Stimulated activated CD4-positive, alpha-beta T cell treated with anti-CD3 and anti-CD28 coated beads, Interleukin-2, amount 100 ng/mL, for 4 hours (primary cell): Measurements from ENCODE around the gene UGDH.
"Not testable (repeated sequence)": the region's sequence is repeated elsewhere in the genome, so short reads cannot be mapped to it uniquely, and the experiment has no call there.

ENCODE experiments used
- DNase-seq: peaks from one replicate; pipeline ENCODE4 v3.0.0-alpha.2; 2020; ENCODE audit warnings: low read depth

UGDH gene

DNA sequence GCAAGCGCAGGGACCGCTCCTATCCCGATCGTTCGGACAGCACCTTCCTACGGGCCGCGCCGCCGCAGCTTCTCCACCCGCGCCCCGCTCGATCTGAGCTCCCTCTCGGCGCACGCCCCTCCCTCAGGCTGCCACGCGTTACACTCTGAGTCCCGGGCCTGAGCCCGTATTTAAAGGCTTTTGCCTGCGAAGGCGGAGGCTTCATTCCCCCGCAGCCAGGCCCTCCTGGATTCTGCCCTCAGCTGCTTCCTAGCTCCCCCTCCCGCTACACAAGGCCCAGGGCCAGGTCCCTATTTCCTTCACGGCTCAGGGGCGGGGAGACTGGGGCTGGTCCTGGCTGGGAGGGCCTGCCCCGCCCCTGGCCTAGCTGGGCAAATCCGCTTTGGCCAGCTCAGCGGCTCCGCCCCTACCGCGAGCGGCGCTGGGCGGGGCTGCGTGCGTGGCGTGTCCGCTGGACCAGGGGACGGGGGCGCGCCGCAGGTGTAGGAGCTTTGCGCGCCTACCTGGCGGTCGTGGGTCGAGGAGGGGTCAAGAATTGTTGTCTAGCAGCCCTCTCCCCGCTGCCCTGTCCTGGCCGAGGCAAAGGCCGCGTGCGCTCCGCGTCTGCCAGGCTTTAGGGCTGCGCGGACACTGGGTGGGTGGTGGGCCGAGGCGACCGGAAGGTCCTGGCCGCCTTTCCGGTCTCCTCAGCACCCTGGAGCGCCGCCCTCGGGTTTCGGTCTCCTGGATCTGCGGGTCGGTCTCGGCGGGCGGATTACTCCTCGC, at the start of gene UGDH:
Gene UGDH (minus strand): TSS at position 144 of the 765 bp plus-strand sequence. CDS start 5,927 bp downstream, outside the sequence.
- DNase-seq: peak; percentile 87

- no peak for DNase-seq
These were observed 47.7 kb upstream of the UGDH start for GRCh38 chr4:39574946-39575345.

- no peak for DNase-seq
These were observed 44.3 kb upstream of the UGDH start for GRCh38 chr4:39571504-39571903.

GRCh38 chr4:39571054-39571453, 43.8 kb upstream of the UGDH start:
- no peak for DNase-seq

GRCh38 chr4:39569209-39569608, 42.0 kb upstream of the UGDH start:
- no peak for DNase-seq

GRCh38 chr4:39568805-39569204, 41.6 kb upstream of the UGDH start:
- DNase-seq: no peak

- no peak for DNase-seq
These were observed 38.8 kb upstream of the UGDH start for GRCh38 chr4:39565878-39566600.

DNA sequence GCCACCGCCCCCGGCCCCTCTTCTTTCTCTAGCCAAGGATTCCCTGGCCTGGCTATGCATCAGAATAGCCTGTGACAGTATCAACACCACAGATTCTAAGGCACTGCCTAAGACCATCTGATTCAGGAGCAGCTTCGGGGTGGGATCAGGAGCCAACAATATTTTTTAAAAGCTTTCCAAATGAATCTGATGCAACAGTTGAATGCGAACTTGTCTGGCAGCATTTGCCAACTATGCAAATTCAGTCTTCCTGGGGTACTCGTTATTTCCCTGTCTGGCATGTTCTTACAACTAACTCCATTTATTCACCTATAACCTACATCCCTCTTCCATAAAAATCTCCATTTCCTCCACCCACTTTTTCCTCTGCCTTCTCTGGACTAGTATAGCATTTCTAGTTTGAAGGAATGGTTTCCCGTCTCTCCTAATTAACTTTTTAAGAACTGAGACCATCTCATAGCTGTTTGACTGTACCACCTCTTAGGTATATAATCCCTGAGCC, 36.2 kb upstream of the UGDH start:
- DNase-seq: no peak

GRCh38 chr4:39562792-39563191, 35.6 kb upstream of the UGDH start:
- DNase-seq: no peak

- DNase-seq: no peak
These were observed 32.4 kb upstream of the UGDH start for GRCh38 chr4:39559626-39560025.

- no peak for DNase-seq
These were observed 28.2 kb upstream of the UGDH start for GRCh38 chr4:39555472-39555871.

GRCh38 chr4:39548425-39549067, 21.3 kb upstream of the UGDH start:
- DNase-seq: no peak

- DNase-seq: no peak
These were observed 17.5 kb upstream of the UGDH start for GRCh38 chr4:39544580-39545315.

DNA sequence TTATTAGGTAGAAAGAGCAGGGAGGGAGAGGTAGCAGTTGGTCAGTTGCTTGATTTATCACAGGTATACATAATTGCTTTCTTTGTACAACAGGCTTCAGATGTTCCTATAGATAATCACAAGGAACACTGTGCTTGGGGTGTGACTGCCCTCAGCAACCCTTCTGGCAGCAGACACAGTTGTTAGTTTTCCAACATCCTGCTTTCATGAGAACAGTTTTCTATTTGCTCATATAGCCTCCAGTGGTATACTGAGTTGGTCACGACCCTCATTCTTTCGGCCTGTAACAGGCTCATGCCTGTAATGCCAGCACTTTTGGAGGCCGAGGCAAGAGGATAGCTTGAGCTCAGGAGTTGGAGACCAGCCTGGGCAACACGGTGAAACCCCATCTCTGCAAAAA, 16.8 kb upstream of the UGDH start:
- not testable (repeated sequence) for DNase-seq

DNA sequence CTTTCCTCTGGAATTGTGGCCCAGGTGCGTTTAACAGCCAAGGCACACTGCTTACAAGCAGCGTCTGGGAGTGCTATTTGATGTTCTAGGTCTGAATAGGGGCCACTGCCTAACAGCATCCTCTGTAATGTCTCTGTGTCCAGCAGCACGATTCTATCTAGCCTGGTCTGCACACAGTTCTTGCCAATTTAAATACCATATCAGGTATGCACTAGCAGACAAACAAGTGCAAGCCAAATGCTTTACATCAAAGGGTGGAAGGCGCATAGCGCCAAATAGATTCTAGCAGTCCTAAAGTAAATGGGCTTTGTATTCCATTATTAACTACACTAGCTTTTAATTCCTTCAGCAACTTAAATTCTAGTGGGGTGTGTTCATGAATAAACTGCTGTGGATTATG, 15.8 kb upstream of the UGDH start:
- no peak for DNase-seq

DNA sequence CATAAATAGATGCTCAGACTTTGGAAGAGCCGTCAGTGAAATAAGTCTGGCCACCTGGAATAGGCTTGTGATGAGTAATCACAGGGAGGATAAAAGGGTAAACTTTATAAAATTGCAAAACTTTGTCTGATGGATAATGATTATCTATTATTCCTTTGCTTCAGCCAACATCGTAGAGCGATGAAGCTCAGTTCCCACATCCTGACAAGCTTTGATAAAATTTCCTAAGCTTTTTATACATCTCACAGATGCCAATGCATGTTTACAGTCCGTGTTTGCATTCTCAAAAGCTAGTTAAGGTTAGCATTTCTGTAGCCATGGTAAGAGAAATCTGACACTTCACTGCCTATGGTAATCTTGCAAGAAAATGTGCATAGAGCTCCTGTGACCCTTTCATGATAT, 15.4 kb upstream of the UGDH start:
- no peak for DNase-seq

DNA sequence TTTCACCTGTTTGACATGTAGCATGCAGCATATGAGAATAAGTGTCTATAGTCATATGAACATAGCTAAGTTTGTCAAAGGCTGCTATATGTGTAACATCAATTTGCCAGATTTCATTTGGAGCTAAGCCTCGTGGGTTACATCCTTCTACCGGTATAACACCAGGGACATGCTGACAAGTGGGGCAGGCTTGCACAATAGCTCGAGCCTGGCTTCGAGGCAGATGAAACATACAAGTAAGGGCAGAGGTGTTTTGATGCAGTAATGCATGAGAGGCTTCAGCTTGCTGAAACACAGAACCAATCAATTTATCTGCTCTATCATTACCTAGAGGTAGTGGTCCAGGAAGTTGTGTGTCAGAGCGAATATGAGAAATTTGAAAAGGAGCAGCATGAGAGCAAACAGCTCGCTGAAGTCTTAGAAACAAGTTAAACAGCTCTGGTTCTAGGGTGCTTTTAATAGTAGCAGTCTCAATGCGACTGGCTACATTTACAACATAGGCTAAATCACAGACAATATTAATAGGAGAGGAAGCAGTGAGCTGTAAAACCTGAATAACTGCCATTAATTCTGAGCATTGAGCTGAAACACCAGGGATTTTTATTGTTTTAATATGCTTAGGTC, 14.9 kb upstream of the UGDH start:
- no peak for DNase-seq

- DNase-seq: no peak
These were observed 11.9 kb upstream of the UGDH start for GRCh38 chr4:39539089-39539611.

- DNase-seq: no peak
These were observed 6.3 kb upstream of the UGDH start for GRCh38 chr4:39533541-39533940.

- not testable (repeated sequence) for DNase-seq
These were observed 5.0 kb upstream of the UGDH start for GRCh38 chr4:39532237-39532636.

- DNase-seq: no peak
These were observed 3.4 kb upstream of the UGDH start for GRCh38 chr4:39530682-39531081.
